Endothelial cell of umbilical vein (primary cell): ENCODE data around the gene TXN2. TPM values are rescaled to one million over a fixed set of nuclear protein-coding genes. Genes with fewer than 3 reads are reported as not detected.

Experiments used
- BruUV-seq: library from RNA; stranded (reverse); fragments of 400-500 nt; replicated peaks from 2 replicates; lab custom pipeline; 2021; lab: Mats Ljungman, UMichigan
- CTCF ChIA-PET: fragments of 300-600, 350-600 bp; sonication (Branson Sonifier 250); formaldehyde crosslinking; loops from one replicate; lab custom pipeline; 2021; ENCODE audit warnings: antibody characterized with exemption, inconsistent platforms; lab: Charles Lee
- POLR2A ChIA-PET: fragments of 300-600, 350-600 bp; sonication (Branson Sonifier 250); formaldehyde crosslinking; loops from one replicate; lab custom pipeline; 2021; ENCODE audit warnings: antibody characterized with exemption, inconsistent platforms; lab: Charles Lee
- DNase-seq: peaks from one replicate; pipeline ENCODE4 v3.0.0-alpha.2; 2011; ENCODE audit warnings: low read depth, low spot score
- FAIRE-seq: peaks from 2 replicates; lab custom pipeline; 2011; peaks lifted over from hg19 to GRCh38; lab: Jason Lieb, UNC
- H2AFZ ChIP-seq: 2 replicates; pipeline ENCODE4 v1.6.0; 2012; ENCODE audit warnings: low read depth, low read length, control low read depth, inconsistent platforms
- H3K27ac ChIP-seq: 2 replicates; pipeline ENCODE4 v1.5.1; 2011; ENCODE audit warnings: low read depth, mild to moderate bottlenecking, control low read depth, low read length, moderate library complexity; ENCODE audit not compliant: insufficient read depth
- H3K27me3 ChIP-seq, 2 experiments: 2 replicates each; pipeline versions ENCODE4 v1.6.0 to v1.6.1; 2011; ENCODE audit warnings: low read length in 2 of 2, mixed read lengths in 1 of 2; ENCODE audit not compliant: control insufficient read depth in 2 of 2, insufficient read depth in 2 of 2
- H3K36me3 ChIP-seq, 2 experiments: 2 replicates in 1 of 2; 3 replicates in 1 of 2; pipeline ENCODE4 v1.5.1; 2011; ENCODE audit warnings: low read length in 2 of 2, mild to moderate bottlenecking in 1 of 2, moderate library complexity in 1 of 2; ENCODE audit not compliant: control insufficient read depth in 2 of 2, insufficient read depth in 2 of 2; ENCODE audit errors: extremely low read depth in 1 of 2
- H3K4me1 ChIP-seq: 3 replicates; pipeline ENCODE4 v1.5.1; 2011; ENCODE audit warnings: mild to moderate bottlenecking, low read length; ENCODE audit not compliant: control insufficient read depth, insufficient read depth; ENCODE audit errors: extremely low read depth
- H3K4me2 ChIP-seq: 2 replicates; pipeline ENCODE4 v1.6.1; 2011; ENCODE audit warnings: low read length, control low read depth, mixed read lengths; ENCODE audit not compliant: insufficient read depth
- H3K4me3 ChIP-seq, 3 experiments: fragments of 200-600 bp in 1 of 3; sonication (generic), shearing (Covaris generic) in 1 of 3; replicated peaks in 1 of 3; 2 replicates each; pipeline ENCODE4 v1.5.1; 2011 to 2016; ENCODE audit warnings: control low read depth in 3 of 3, low read length in 3 of 3, mild to moderate bottlenecking in 2 of 3, inconsistent platforms in 1 of 3, low read depth in 1 of 3, moderate library complexity in 1 of 3; ENCODE audit not compliant: insufficient read depth in 1 of 3
- H3K79me2 ChIP-seq: 2 replicates; pipeline ENCODE4 v1.6.0; 2012; ENCODE audit warnings: low read length, inconsistent platforms; ENCODE audit not compliant: control insufficient read depth, insufficient read depth
- H3K9ac ChIP-seq: replicated peaks from 2 replicates; pipeline ENCODE3; 2011; ENCODE audit warnings: low read length, control low read depth; ENCODE audit not compliant: insufficient read depth; ENCODE audit errors: extremely low read depth
- H3K9me1 ChIP-seq: replicated peaks from 3 replicates; pipeline ENCODE4 v1.6.0; 2011; ENCODE audit warnings: mild to moderate bottlenecking, low read length; ENCODE audit not compliant: control insufficient read depth, insufficient read depth; ENCODE audit errors: extremely low read depth
- H3K9me3 ChIP-seq: replicated peaks from 2 replicates; pipeline ENCODE4 v1.5.1; 2012; ENCODE audit warnings: low read length, inconsistent platforms; ENCODE audit not compliant: control insufficient read depth, insufficient read depth
- H4K20me1 ChIP-seq: replicated peaks from 2 replicates; pipeline ENCODE3; 2011; ENCODE audit warnings: mild to moderate bottlenecking, low read length; ENCODE audit not compliant: control insufficient read depth, insufficient read depth; ENCODE audit errors: extremely low read depth
- EZH2 ChIP-seq: IDR thresholded peaks from 2 replicates; pipeline ENCODE4 v1.6.1; 2012; ENCODE audit warnings: borderline replicate concordance, low read depth, mild to moderate bottlenecking, moderate library complexity, low read length, inconsistent platforms; ENCODE audit not compliant: severe bottlenecking
- FOS ChIP-seq: IDR thresholded peaks from 2 replicates; pipeline ENCODE4 v1.6.1; 2011; ENCODE audit warnings: mild to moderate bottlenecking, low read length, moderate library complexity, borderline replicate concordance; ENCODE audit not compliant: insufficient read depth
- GATA2 ChIP-seq: IDR thresholded peaks from 2 replicates; pipeline ENCODE4 v1.7.0; 2011; ENCODE audit warnings: low read depth, mild to moderate bottlenecking, moderate library complexity, mixed read lengths, low read length; ENCODE audit not compliant: insufficient read length, insufficient read depth
- JUN ChIP-seq: IDR thresholded peaks from 2 replicates; pipeline ENCODE4 v1.6.1; 2011; ENCODE audit warnings: borderline replicate concordance, low read depth; ENCODE audit not compliant: insufficient read length, insufficient read depth
- MYC ChIP-seq: IDR thresholded peaks from one replicate; pipeline ENCODE4 v1.6.1; 2011; ENCODE audit warnings: mild to moderate bottlenecking, low read depth, low read length
- POLR2A ChIP-seq: IDR thresholded peaks from 2 replicates; pipeline ENCODE4 v1.6.1; 2012; ENCODE audit warnings: low read depth, mild to moderate bottlenecking, control low read depth, low read length
- POLR2AphosphoS5 ChIP-seq: IDR thresholded peaks from 2 replicates; pipeline ENCODE4 v1.6.1; 2012; ENCODE audit warnings: low read depth, mild to moderate bottlenecking, control low read depth, low read length, moderate library complexity; ENCODE audit not compliant: insufficient read depth
- dilution Hi-C: fragments of 300-500 bp; cut with MboI; formaldehyde crosslinking; loops from one replicate; pipeline ENCODE4 v1.15.0; 2019; ENCODE audit warnings: low sequenced_read_pairs; ENCODE audit not compliant: extremely low pct_ligation_motif_present
- intact Hi-C: fragments of 100-400 bp; cut with micrococcal nuclease; formaldehyde crosslinking; loops from one replicate; pipeline ENCODE4 v1.10.0; 2022
- polyA plus RNA-seq, 4 experiments: library from polyadenylated mRNA; depleted of rRNA in 3 of 4; stranded (reverse) in 3 of 4; unstranded in 1 of 4; fragments of >200 nt; gene quantifications; 2 replicates each; pipeline versions ENCODE4 v1.2.1 to v1.2.3, GENCODE V29; 2011 to 2012; ENCODE audit warnings: missing spikeins in 1 of 4
- total RNA-seq: library from RNA; stranded (reverse); gene quantifications from 2 replicates; pipeline ENCODE4 v1.2.3, GENCODE V29; 2021
- TF ChIP-seq, protein P1 (sequence below), 2 donors: IDR thresholded peaks; 1 replicate in 1 of 2; 2 replicates in 1 of 2; pipeline ENCODE4 v1.5.1; 2011; ENCODE audit warnings: low read length in 2 of 2, mild to moderate bottlenecking in 2 of 2, moderate library complexity in 2 of 2, control low read depth in 1 of 2, inconsistent platforms in 1 of 2, low read depth in 1 of 2; ENCODE audit not compliant: insufficient read depth in 1 of 2; ENCODE audit errors: extremely low read depth in 1 of 2
- TF ChIP-seq, protein P2 (sequence below): IDR thresholded peaks from 2 replicates; pipeline ENCODE4 v1.6.1; 2011; ENCODE audit not compliant: insufficient read depth, insufficient read length

Gene TXN2
- total and polyA plus RNA-seq, 2 donors (not counting 3 experiments of a cell fraction or from before 2014, with no cell fraction given): 75.9 to 183 TPM

DNA sequence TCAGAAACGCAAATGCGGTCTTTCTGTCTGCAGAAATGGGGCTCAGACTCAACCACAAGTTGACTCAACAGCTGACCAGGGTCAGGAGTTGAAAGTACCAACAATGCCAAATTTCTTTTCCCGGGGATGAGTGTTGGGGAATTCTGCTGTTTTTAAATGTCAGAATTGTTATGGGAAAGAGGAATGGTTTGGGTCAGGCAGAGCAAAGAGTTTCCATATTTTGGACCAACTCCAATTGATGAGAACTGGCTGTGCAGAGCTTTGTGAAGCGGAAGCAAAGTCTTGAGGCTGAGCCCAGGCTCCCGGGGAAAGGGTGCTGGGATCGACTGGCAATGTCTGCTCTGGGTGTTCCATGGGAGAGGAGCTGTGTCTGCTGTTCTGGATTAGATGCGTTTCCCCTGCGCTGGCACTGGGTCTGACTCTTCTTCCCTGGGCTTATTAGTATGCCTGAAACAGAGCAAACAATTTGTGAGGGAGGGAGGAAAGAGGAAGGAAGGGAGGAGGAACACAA lies 36.2 kb downstream of the TXN2 start:
- Histone ChIP-seq H3K4me3 (no peak overlapping the region), H3K4me2 (no peak overlapping the region), H3K27ac (no peak overlapping the region), H2AFZ (peak overlapping the region; percentile 7), H3K9me1 (no peaks in the 10 kb centered on the region), H3K4me1 (peaks cover 6% of the 10 kb centered on the region), H4K20me1 (no peaks in the 10 kb centered on the region), H3K9me3 (no peaks in the 10 kb centered on the region), H3K9ac (no peak overlapping the region), H3K79me2 (no peaks in the 10 kb centered on the region), H3K27me3 (no peaks in the 10 kb centered on the region), H3K36me3 (no peaks in the 10 kb centered on the region)
- intact Hi-C loops (no loop called here), dilution Hi-C loops (no loop called here)
- POLR2A ChIA-PET: no interaction called here
- CTCF ChIA-PET: interaction anchor here (1.2 kb wide), 1 partner anchor 25 kb away, joined by 4 read pairs; no protein-coding TSS in a partner anchor
- FAIRE-seq: no peak
- DNase-seq: no peak
- TF ChIP-seq POLR2A (no peak), POLR2AphosphoS5 (no peak), MYC (no peak), JUN (no peak), FOS (no peak), GATA2 (no peak), EZH2 (no peak)
- TF ChIP-seq, protein P1, sequence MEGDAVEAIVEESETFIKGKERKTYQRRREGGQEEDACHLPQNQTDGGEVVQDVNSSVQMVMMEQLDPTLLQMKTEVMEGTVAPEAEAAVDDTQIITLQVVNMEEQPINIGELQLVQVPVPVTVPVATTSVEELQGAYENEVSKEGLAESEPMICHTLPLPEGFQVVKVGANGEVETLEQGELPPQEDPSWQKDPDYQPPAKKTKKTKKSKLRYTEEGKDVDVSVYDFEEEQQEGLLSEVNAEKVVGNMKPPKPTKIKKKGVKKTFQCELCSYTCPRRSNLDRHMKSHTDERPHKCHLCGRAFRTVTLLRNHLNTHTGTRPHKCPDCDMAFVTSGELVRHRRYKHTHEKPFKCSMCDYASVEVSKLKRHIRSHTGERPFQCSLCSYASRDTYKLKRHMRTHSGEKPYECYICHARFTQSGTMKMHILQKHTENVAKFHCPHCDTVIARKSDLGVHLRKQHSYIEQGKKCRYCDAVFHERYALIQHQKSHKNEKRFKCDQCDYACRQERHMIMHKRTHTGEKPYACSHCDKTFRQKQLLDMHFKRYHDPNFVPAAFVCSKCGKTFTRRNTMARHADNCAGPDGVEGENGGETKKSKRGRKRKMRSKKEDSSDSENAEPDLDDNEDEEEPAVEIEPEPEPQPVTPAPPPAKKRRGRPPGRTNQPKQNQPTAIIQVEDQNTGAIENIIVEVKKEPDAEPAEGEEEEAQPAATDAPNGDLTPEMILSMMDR (IDR thresholded peaks at IDR 0.05; ENCODE audit: extremely low read depth in 1 of 2, insufficient read depth in 1 of 2, low read depth in 1 of 2, low read length in 2 of 2): no peak
- TF ChIP-seq, protein P2, sequence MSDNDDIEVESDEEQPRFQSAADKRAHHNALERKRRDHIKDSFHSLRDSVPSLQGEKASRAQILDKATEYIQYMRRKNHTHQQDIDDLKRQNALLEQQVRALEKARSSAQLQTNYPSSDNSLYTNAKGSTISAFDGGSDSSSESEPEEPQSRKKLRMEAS: no peak
- BruUV-seq: no TSS peak
